SU-DHL-6 (cell line): ENCODE data around the gene UACA.

ENCODE experiments used
- CTCF ChIP-seq: fragments of 200-600 bp; sonication (generic); IDR thresholded peaks from one replicate; pipeline ENCODE4 v1.5.1; 2017; ENCODE audit warnings: antibody characterized with exemption, mild to moderate bottlenecking, low read length, moderate library complexity; ENCODE audit not compliant: insufficient read depth, poor library complexity, severe bottlenecking
- EZH2phosphoT487 ChIP-seq: fragments of 200-600 bp; sonication (generic), shearing (Covaris generic); conservative IDR thresholded peaks from 2 replicates; pipeline ENCODE4 v1.6.1; 2018; ENCODE audit warnings: mild to moderate bottlenecking, antibody characterized with exemption, low read length, moderate library complexity, mixed read lengths

GRCh38 chr15:70789213-70789612, 25.9 kb upstream of the UACA start:
- TF ChIP-seq CTCF (no peak), EZH2phosphoT487 (no peak)
